Thyroid gland (tissue), 4 donors: Measurements from ENCODE around the gene SMARCB1.

Experiments
- POLR2A ChIP-seq, 2 donors: fragments of 450-650 bp; IDR thresholded peaks; one replicate each; pipeline ENCODE4 v1.6.1; 2017; ENCODE audit warnings: antibody characterized with exemption in 2 of 2, mild to moderate bottlenecking in 2 of 2, moderate library complexity in 1 of 2
- TF ChIP-seq, protein P1 (sequence below), 6 experiments: fragments of 200-600 bp in 3 of 6; fragments of 450-650 bp in 3 of 6; sonication (generic) in 3 of 6; IDR thresholded peaks; one replicate each; pipeline ENCODE4 v1.5.1; 2016 to 2019; ENCODE audit warnings: antibody characterized with exemption in 6 of 6, mild to moderate bottlenecking in 2 of 6, inconsistent platforms in 1 of 6, moderate library complexity in 1 of 6

- TF ChIP-seq, protein P1, sequence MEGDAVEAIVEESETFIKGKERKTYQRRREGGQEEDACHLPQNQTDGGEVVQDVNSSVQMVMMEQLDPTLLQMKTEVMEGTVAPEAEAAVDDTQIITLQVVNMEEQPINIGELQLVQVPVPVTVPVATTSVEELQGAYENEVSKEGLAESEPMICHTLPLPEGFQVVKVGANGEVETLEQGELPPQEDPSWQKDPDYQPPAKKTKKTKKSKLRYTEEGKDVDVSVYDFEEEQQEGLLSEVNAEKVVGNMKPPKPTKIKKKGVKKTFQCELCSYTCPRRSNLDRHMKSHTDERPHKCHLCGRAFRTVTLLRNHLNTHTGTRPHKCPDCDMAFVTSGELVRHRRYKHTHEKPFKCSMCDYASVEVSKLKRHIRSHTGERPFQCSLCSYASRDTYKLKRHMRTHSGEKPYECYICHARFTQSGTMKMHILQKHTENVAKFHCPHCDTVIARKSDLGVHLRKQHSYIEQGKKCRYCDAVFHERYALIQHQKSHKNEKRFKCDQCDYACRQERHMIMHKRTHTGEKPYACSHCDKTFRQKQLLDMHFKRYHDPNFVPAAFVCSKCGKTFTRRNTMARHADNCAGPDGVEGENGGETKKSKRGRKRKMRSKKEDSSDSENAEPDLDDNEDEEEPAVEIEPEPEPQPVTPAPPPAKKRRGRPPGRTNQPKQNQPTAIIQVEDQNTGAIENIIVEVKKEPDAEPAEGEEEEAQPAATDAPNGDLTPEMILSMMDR (IDR thresholded peaks at IDR 0.05): no peak
- no peak for TF ChIP-seq POLR2A (IDR thresholded peaks at IDR 0.05)
Observed at GRCh38 chr22:23828800-23829680, 42.3 kb downstream of the SMARCB1 start.
